A549 (cell line): Measurements from ENCODE around the gene PLEKHH2. TPM values are rescaled to one million over a fixed set of nuclear protein-coding genes. Genes with fewer than 3 reads are reported as not detected.
A peak's percentile ranks its signal among the peaks of the same experiment; 100 is the strongest.

Experiments
- ATAC-seq, 2 experiments: fragments of 200-7000 bp in 1 of 2; fragments of >200 bp in 1 of 2; cut with Nextera tagmentation in 1 of 2; cut with Tn5 transposase in 1 of 2; 3 replicates each; pipeline versions ENCODE4 v1.8.0 to v1.9.1; 2018 to 2020; ENCODE audit warnings: mild to moderate bottlenecking in 1 of 2, moderate library complexity in 1 of 2
- CTCF ChIA-PET: fragments of 300-600 bp; sonication (Branson Sonifier 250); formaldehyde crosslinking; extraction: SDS; loops from one replicate; lab custom pipeline; 2021; ENCODE audit warnings: antibody characterized with exemption, inconsistent platforms; lab: Yijun Ruan, JAX
- POLR2A ChIA-PET: fragments of 350-600 bp; formaldehyde crosslinking; extraction: SDS; loops from one replicate; lab custom pipeline; 2021; ENCODE audit warnings: antibody characterized with exemption, inconsistent platforms; lab: Yijun Ruan, JAX
- DNase-seq, 2 experiments: peaks; one replicate each; pipeline versions ENCODE4 v3.0.0 to v3.0.0-alpha.2; 2011 to 2016; ENCODE audit warnings: low read depth in 1 of 2, low spot score in 1 of 2
- FAIRE-seq: peaks from 2 replicates; lab custom pipeline; 2011; peaks lifted over from hg19 to GRCh38; lab: Jason Lieb, UNC
- H3K27ac ChIP-seq, 2 experiments: fragments of >200 bp; sonication (Bioruptor Twin); formaldehyde crosslinking; 3 replicates each; pipeline ENCODE4 v1.5.1; 2016 to 2017
- H3K4me1 ChIP-seq: fragments of >200 bp; sonication (Bioruptor Twin); formaldehyde crosslinking; 3 replicates; pipeline ENCODE4 v1.6.1; 2016
- H3K4me2 ChIP-seq: fragments of >200 bp; sonication (Bioruptor Twin); formaldehyde crosslinking; 3 replicates; pipeline ENCODE4 v1.6.1; 2016
- H3K4me3 ChIP-seq: fragments of >200 bp; sonication (Bioruptor Twin); formaldehyde crosslinking; 3 replicates; pipeline ENCODE4 v1.5.1; 2016
- H3K9me3 ChIP-seq: fragments of >200 bp; sonication (Bioruptor Twin); formaldehyde crosslinking; 3 replicates; pipeline ENCODE4 v1.6.1; 2016
- CBX2 ChIP-seq: fragments of 200-600 bp; sonication (generic); IDR thresholded peaks from 2 replicates; pipeline ENCODE4 v1.6.1; 2016; ENCODE audit warnings: low read depth, mild to moderate bottlenecking, borderline replicate concordance
- CEBPB ChIP-seq, 2 experiments: fragments of >200 bp in 1 of 2; sonication (Bioruptor Twin) in 1 of 2; formaldehyde crosslinking in 1 of 2; IDR thresholded peaks; 2 replicates each; pipeline ENCODE4 v1.6.1; 2012 to 2016
- CHD2 ChIP-seq: fragments of 150-350 bp; IDR thresholded peaks from 2 replicates; pipeline ENCODE4 v1.6.1; 2014; ENCODE audit warnings: low read length; ENCODE audit not compliant: partially characterized antibody
- CHD4 ChIP-seq: fragments of 200-600 bp; sonication (generic); IDR thresholded peaks from 2 replicates; pipeline ENCODE4 v1.6.1; 2016; ENCODE audit warnings: antibody characterized with exemption, mild to moderate bottlenecking, borderline replicate concordance
- CTCF ChIP-seq: fragments of >200 bp; sonication (Bioruptor Twin); formaldehyde crosslinking; IDR thresholded peaks from 3 replicates; pipeline ENCODE4 v1.5.1; 2016
- EP300 ChIP-seq, 2 experiments: fragments of >200 bp; sonication (Bioruptor Twin); formaldehyde crosslinking; IDR thresholded peaks; 2 replicates in 1 of 2; 3 replicates in 1 of 2; pipeline ENCODE4 v1.6.1; 2016 to 2017
- FOSL2 ChIP-seq, 2 experiments: fragments of 450-650 bp in 1 of 2; fragments of >200 bp in 1 of 2; sonication (Bioruptor Twin) in 1 of 2; formaldehyde crosslinking; IDR thresholded peaks; 2 replicates each; pipeline versions ENCODE4 v1.5.0 to v1.6.1; 2016 to 2020; ENCODE audit warnings: mild to moderate bottlenecking in 1 of 2, moderate library complexity in 1 of 2
- HDAC2 ChIP-seq: fragments of 200-600 bp; sonication (generic); IDR thresholded peaks from 2 replicates; pipeline ENCODE4 v1.6.1; 2016
- HMGXB4 ChIP-seq: fragments of 250-450 bp; sonication (Bioruptor Pico); IDR thresholded peaks from 2 replicates; pipeline ENCODE4 v1.5.0; 2021; ENCODE audit warnings: mild to moderate bottlenecking, moderate library complexity, borderline replicate concordance
- HOXB13 ChIP-seq: fragments of 250-450 bp; sonication (Bioruptor Pico); IDR thresholded peaks from 2 replicates; pipeline ENCODE4 v1.5.0; 2020; ENCODE audit warnings: low read depth, mild to moderate bottlenecking, moderate library complexity
- MAZ ChIP-seq: fragments of 150-350 bp; IDR thresholded peaks from 2 replicates; pipeline ENCODE4 v1.6.1; 2014; ENCODE audit warnings: antibody characterized with exemption, low read depth, low read length, borderline replicate concordance
- NPAS2 ChIP-seq: fragments of 250-450 bp; sonication (Bioruptor Pico); IDR thresholded peaks from 2 replicates; pipeline ENCODE4 v1.8.0; 2022; ENCODE audit warnings: mild to moderate bottlenecking, moderate library complexity, borderline replicate concordance
- PHF8 ChIP-seq: fragments of 200-600 bp; sonication (generic); IDR thresholded peaks from 2 replicates; pipeline ENCODE4 v1.6.1; 2016; ENCODE audit warnings: low read depth, mild to moderate bottlenecking, antibody characterized with exemption, moderate library complexity, borderline replicate concordance
- POLR2AphosphoS2 ChIP-seq: conservative IDR thresholded peaks from 2 replicates; pipeline ENCODE4 v1.6.1; 2012; ENCODE audit warnings: low read length, improper control_type of control experiment, inconsistent platforms
- RAD21 ChIP-seq, 2 experiments: fragments of >200 bp in 1 of 2; sonication (Bioruptor Twin) in 1 of 2; formaldehyde crosslinking in 1 of 2; IDR thresholded peaks in 1 of 2; conservative IDR thresholded peaks in 1 of 2; 2 replicates in 1 of 2; 3 replicates in 1 of 2; pipeline ENCODE4 v1.6.1; 2012 to 2018; ENCODE audit warnings: inconsistent platforms in 1 of 2
- RCOR1 ChIP-seq: fragments of 150-350 bp; IDR thresholded peaks from 2 replicates; pipeline ENCODE4 v1.6.1; 2014; ENCODE audit warnings: antibody characterized with exemption, low read length, low read depth
- SMC3 ChIP-seq: fragments of >200 bp; sonication (Bioruptor Twin); formaldehyde crosslinking; IDR thresholded peaks from 3 replicates; pipeline ENCODE4 v1.6.1; 2018; ENCODE audit warnings: inconsistent platforms
- TFCP2L1 ChIP-seq: fragments of 250-450 bp; sonication (Bioruptor Pico); IDR thresholded peaks from 2 replicates; pipeline ENCODE4 v1.5.0; 2021; ENCODE audit warnings: mild to moderate bottlenecking
- USF2 ChIP-seq: fragments of 450-650 bp; IDR thresholded peaks from 2 replicates; pipeline ENCODE4 v1.6.1; 2014; ENCODE audit warnings: antibody characterized with exemption
- ZFP36 ChIP-seq: fragments of 450-650 bp; IDR thresholded peaks from 2 replicates; pipeline ENCODE4 v1.6.1; 2014; ENCODE audit warnings: borderline replicate concordance; ENCODE audit not compliant: partially characterized antibody
- ZSCAN20 ChIP-seq: fragments of 250-450 bp; sonication (Bioruptor Pico); IDR thresholded peaks from 2 replicates; pipeline ENCODE4 v1.8.0; 2022; ENCODE audit warnings: mild to moderate bottlenecking, moderate library complexity
- WGBS: methylation state at CpG from one replicate; pipeline ENCODE4 v1.1.6; 2017; ENCODE audit errors: missing lambda C conversion rate; 5-methylcytosine and 5-hydroxymethylcytosine counted together
- polyA plus RNA-seq, 4 experiments: library from polyadenylated mRNA; depleted of rRNA in 3 of 4; stranded (reverse); fragments of >200 nt; fragmentation: RNase III in 1 of 4; extraction: RNeasy Plus Mini Kit Qiagen cat#74134 plus additional on column Dnase treatment in 1 of 4; gene quantifications; 2 replicates in 3 of 4; 3 replicates in 1 of 4; pipeline ENCODE4 v1.2.3, GENCODE V29; 2011 to 2017

PLEKHH2 gene
- polyA plus RNA-seq, 2 of the 4 experiments (the other 2 are of a cell fraction), result 0.92 to 14.9 TPM

GRCh38 chr2:43798300-43798699 is 161.2 kb downstream of the PLEKHH2 start:
- 55% methylated on average over 4 of the region's 4 CpGs for WGBS
- ChIA-PET CTCF (interaction anchor here (0.6 to 1.6 kb wide), 4 partner anchors 54 to 100 kb away, joined by 3 read pairs; no protein-coding TSS in a partner anchor), POLR2A (no interaction called here)
- H3K4me2 ChIP-seq, result no peak overlapping the region
- DNase-seq (peak in 1 of 2 experiments; percentile 28), ATAC-seq (peak; percentile 43 to 80; a peak in 4 of 6 replicates), FAIRE-seq (no peak)
- H3K9me3 ChIP-seq, result no peaks in the 10 kb centered on the region
- H3K4me1 ChIP-seq, result peaks cover 5% of the 10 kb centered on the region; the same call in 1 of the 3 replicates
- no peak overlapping the region for H3K27ac ChIP-seq
- H3K4me3 ChIP-seq, result no peak overlapping the region
- TF ChIP-seq CBX2 (no peak), NPAS2 (CRISPR knock-in tag) (no peak), SMC3 (no peak), CHD4 (no peak), HOXB13 (CRISPR knock-in tag) (no peak), TFCP2L1 (CRISPR knock-in tag) (no peak), HDAC2 (no peak), CTCF (peak; percentile 19; the same call in 2 of the 3 replicates), CEBPB (IDR thresholded peaks at IDR 0.05) (no peak), RAD21 (conservative IDR thresholded peaks at IDR 0.05 in 1 of 2, IDR thresholded peaks at IDR 0.05 in 1 of 2) (peak in 1 of 2 experiments; percentile 31; a peak in 1 of 5 replicates), ZFP36 (no peak), HMGXB4 (CRISPR knock-in tag) (no peak), MAZ (no peak), POLR2AphosphoS2 (no peak)

- TF ChIP-seq FOSL2 (IDR thresholded peaks at IDR 0.05) (no peak), FOSL2 (CRISPR knock-in tag; IDR thresholded peaks at IDR 0.05) (no peak), ZSCAN20 (no peak), USF2 (no peak), PHF8 (no peak), CHD2 (no peak), EP300 (IDR thresholded peaks at IDR 0.05) (no peak), MAZ (no peak), RCOR1 (no peak)
- FAIRE-seq (no peak), DNase-seq (no peak), ATAC-seq (no peak)
- Histone ChIP-seq H3K9me3 (no peaks in the 10 kb centered on the region), H3K27ac (no peak overlapping the region), H3K4me3 (no peak overlapping the region), H3K4me2 (no peak overlapping the region), H3K4me1 (peaks cover 10% of the 10 kb centered on the region)
- POLR2A ChIA-PET, result no interaction called here
- CTCF ChIA-PET, result interaction anchor here (1.3 to 1.8 kb wide), 2 partner anchors 26 to 189 kb away, joined by 4 read pairs; no protein-coding TSS in a partner anchor
Observed at GRCh38 chr2:43800894-43801293, 163.8 kb downstream of the PLEKHH2 start.
